OCI-LY1 (cell line): ENCODE results near the gene PTGES2.

Experiments
- H2AFZ ChIP-seq: fragments of 200-600 bp; sonication (generic), shearing (Covaris generic); 2 replicates; pipeline ENCODE4 v1.6.0; 2014; ENCODE audit warnings: antibody characterized with exemption, mild to moderate bottlenecking, low read length
- H3F3A ChIP-seq: fragments of 200-600 bp; sonication (generic), shearing (Covaris generic); 2 replicates; pipeline ENCODE4 v1.6.0; 2014; ENCODE audit warnings: mild to moderate bottlenecking, antibody characterized with exemption, low read length, moderate library complexity; ENCODE audit not compliant: insufficient read depth
- H3K27ac ChIP-seq: fragments of 200-600 bp; sonication (generic); 2 replicates; pipeline ENCODE4 v1.5.1; 2014; ENCODE audit warnings: low read length, mixed run types, mild to moderate bottlenecking, low read depth; ENCODE audit not compliant: poor library complexity, severe bottlenecking
- H3K27me3 ChIP-seq: fragments of 200-600 bp; sonication (generic); 2 replicates; pipeline ENCODE4 v1.6.0; 2014; ENCODE audit warnings: antibody characterized with exemption, mild to moderate bottlenecking, low read length, moderate library complexity; ENCODE audit not compliant: insufficient read depth
- H3K36me3 ChIP-seq: fragments of 200-600 bp; sonication (generic); 2 replicates; pipeline ENCODE4 v1.6.1; 2014; ENCODE audit warnings: mild to moderate bottlenecking, antibody characterized with exemption, low read length, moderate library complexity, mixed read lengths; ENCODE audit not compliant: insufficient read depth
- H3K4me1 ChIP-seq: fragments of 200-600 bp; sonication (generic); 2 replicates; pipeline ENCODE4 v1.5.1; 2014; ENCODE audit warnings: mild to moderate bottlenecking, low read length, moderate library complexity; ENCODE audit not compliant: insufficient read depth, severe bottlenecking
- H3K4me2 ChIP-seq: fragments of 200-600 bp; sonication (generic), shearing (Covaris generic); 2 replicates; pipeline ENCODE4 v1.6.1; 2014; ENCODE audit warnings: low read length
- H3K4me3 ChIP-seq: fragments of 200-600 bp; sonication (generic); 2 replicates; pipeline ENCODE4 v1.5.1; 2014; ENCODE audit warnings: low read length, low read depth, mild to moderate bottlenecking, mixed read lengths; ENCODE audit not compliant: poor library complexity, severe bottlenecking
- H3K79me2 ChIP-seq: fragments of 200-600 bp; shearing (Covaris generic); 2 replicates; pipeline ENCODE4 v1.6.1; 2016; ENCODE audit warnings: mixed run types, low read length, mixed read lengths; ENCODE audit not compliant: insufficient read depth
- H3K9ac ChIP-seq: fragments of 200-600 bp; sonication (generic), shearing (Covaris generic); 2 replicates; pipeline ENCODE4 v1.6.1; 2014; ENCODE audit warnings: mild to moderate bottlenecking, low read length, mixed read lengths
- H3K9me2 ChIP-seq: fragments of 200-600 bp; sonication (generic), shearing (Covaris generic); 2 replicates; pipeline ENCODE4 v1.6.1; 2014; ENCODE audit warnings: low read depth, mild to moderate bottlenecking, low read length, mixed read lengths
- H3K9me3 ChIP-seq: fragments of 200-600 bp; shearing (Covaris generic); 2 replicates; pipeline ENCODE4 v1.6.1; 2014; ENCODE audit warnings: low read length, mixed read lengths
- H4K20me1 ChIP-seq: fragments of 200-600 bp; sonication (generic), shearing (Covaris generic); 2 replicates; pipeline ENCODE4 v1.6.0; 2016; ENCODE audit warnings: mild to moderate bottlenecking, low read length; ENCODE audit not compliant: insufficient read depth
- CTCF ChIP-seq: fragments of 200-600 bp; sonication (generic), shearing (Covaris generic); IDR thresholded peaks from 2 replicates; pipeline ENCODE4 v1.5.1; 2017; ENCODE audit warnings: mild to moderate bottlenecking, antibody characterized with exemption, low read length, moderate library complexity, mixed read lengths
- EZH2 ChIP-seq: fragments of 200-600 bp; sonication (generic), shearing (Covaris generic); IDR thresholded peaks from 2 replicates; pipeline ENCODE4 v1.8.0; 2017; ENCODE audit warnings: borderline replicate concordance, mixed run types, mild to moderate bottlenecking, antibody characterized with exemption, low read length, moderate library complexity, mixed read lengths

Gene PTGES2

GRCh38 chr9:128149001-128149701 is 21.6 kb upstream of the PTGES2 start, which contains the start of gene LCN2:
Gene LCN2 (plus strand): TSS chr9:128149453. CDS start chr9:128149526, 73 bp downstream.
- H3K36me3 ChIP-seq: no peaks in the 10 kb centered on the region
- no peak for TF ChIP-seq CTCF
- TF ChIP-seq EZH2: no peak
- no peak within 1 kb of the TSS for H3K4me2 ChIP-seq
- H4K20me1 ChIP-seq: no peaks in the 10 kb centered on the region
- H3F3A ChIP-seq: no peaks in the 10 kb centered on the region
- H3K9ac ChIP-seq: no peak within 1 kb of the TSS
- no peaks in the 10 kb centered on the region for H3K4me1 ChIP-seq
- H3K27ac ChIP-seq: no peak within 1 kb of the TSS
- no peaks in the 10 kb centered on the region for H3K9me3 ChIP-seq
- no peaks in the 10 kb centered on the region for H3K9me2 ChIP-seq
- no peaks in the 10 kb centered on the region for H3K79me2 ChIP-seq
- no peak within 1 kb of the TSS for H2AFZ ChIP-seq
- no peak within 1 kb of the TSS for H3K4me3 ChIP-seq
- no peaks in the 10 kb centered on the region; the same call in none of the 2 replicates for H3K27me3 ChIP-seq

- Histone ChIP-seq H3K9me2 (no peaks in the 10 kb centered on the region), H3K9me3 (no peaks in the 10 kb centered on the region), H3K9ac (no peak overlapping the region), H3K36me3 (no peaks in the 10 kb centered on the region), H3F3A (no peaks in the 10 kb centered on the region), H3K4me1 (no peaks in the 10 kb centered on the region), H3K27me3 (no peaks in the 10 kb centered on the region; the same call in none of the 2 replicates), H2AFZ (no peak overlapping the region), H3K4me3 (no peak overlapping the region), H4K20me1 (no peaks in the 10 kb centered on the region), H3K27ac (no peak overlapping the region), H3K79me2 (no peaks in the 10 kb centered on the region), H3K4me2 (no peak overlapping the region)
- no peak for TF ChIP-seq EZH2
- no peak for TF ChIP-seq CTCF
These were observed 21.0 kb upstream of the PTGES2 start for GRCh38 chr9:128148509-128149000.

GRCh38 chr9:128146591-128147120 is 19.1 kb upstream of the PTGES2 start:
- Histone ChIP-seq H3K9me3 (no peaks in the 10 kb centered on the region), H2AFZ (no peak overlapping the region), H3F3A (no peaks in the 10 kb centered on the region), H3K27me3 (no peaks in the 10 kb centered on the region; the same call in none of the 2 replicates), H3K4me1 (no peaks in the 10 kb centered on the region), H3K36me3 (no peaks in the 10 kb centered on the region), H3K9me2 (no peaks in the 10 kb centered on the region), H3K9ac (no peak overlapping the region), H4K20me1 (no peaks in the 10 kb centered on the region), H3K4me3 (no peak overlapping the region), H3K79me2 (no peaks in the 10 kb centered on the region), H3K27ac (no peak overlapping the region), H3K4me2 (no peak overlapping the region)
- TF ChIP-seq CTCF (no peak), EZH2 (no peak)
